ENCODE data around the gene PIEZO2.

- TF ChIP-seq CTCF (conservative IDR thresholded peaks at IDR 0.05) (no peak), ZFX (IDR thresholded peaks at IDR 0.05) (no peak)
Measured at GRCh38 chr18:10759241-10759640, 390.1 kb downstream of the PIEZO2 start.

All from C4-2B (cell line).